Right ventricle myocardium inferior (tissue), 1 donor: Measurements from ENCODE around the gene TMEM126B. TPM values are rescaled to one million over a fixed set of nuclear protein-coding genes. Genes with fewer than 3 reads are reported as not detected.
"Not testable (repeated sequence)": the region's sequence is repeated elsewhere in the genome, so short reads cannot be mapped to it uniquely, and the experiment has no call there.

Source experiments
- ATAC-seq: fragments of 200-7000 bp; cut with Tn5 transposase; one replicate; pipeline ENCODE4 v1.9.1; 2020; ENCODE audit warnings: mild to moderate bottlenecking, moderate library complexity
- DNase-seq: peaks from one replicate; pipeline ENCODE4 v3.0.0; 2021; ENCODE audit errors: missing footprints
- intact Hi-C: fragments of 100-400 bp; cut with DNase I; formaldehyde crosslinking; loops from one replicate; pipeline ENCODE4 v1.11.0; 2022
- long read RNA-seq: library from polyadenylated mRNA; unstranded; transcript quantifications from one replicate; pipeline ENCODE4 v2.0.0, GENCODE V29; 2021
- total RNA-seq: library from RNA; stranded (reverse); fragmentation: NEBNext Ultra II Directional; extraction: Animal tissue kit (Norgen Biotek cat#: 25700); gene quantifications from one replicate; pipeline ENCODE4 v1.2.1, GENCODE V29; 2021
- donor health status: DM: no; HTN: yes; CAD: no; lungs with severe emphysema.

Gene TMEM126B
- 64.3 TPM for total RNA-seq
- long read RNA-seq, transcript TMEM126B-202 (6 exons, 1,210 nt) = major isoform, 5 of 11 reads
- long read RNA-seq, partial matches to known transcripts = 1 of 11 reads
- long read RNA-seq, other reads (novel, unspliced or antisense) = 1 of 11 reads

- ATAC-seq = peak; percentile 100
- intact Hi-C loops = loop anchor here (2.0 kb wide), 1 partner anchor 19 kb away; the partner anchor contains the start of gene TMEM126A
These were observed at the start of gene TMEM126B for GRCh38 chr11:85627998-85628770. TMEM126B (plus strand) TSS chr11:85628593; CDS start chr11:85628608, 15 bp downstream.

GRCh38 chr11:85582111-85582510, 46.3 kb upstream of the TMEM126B start:
- DNase-seq (no peak), ATAC-seq (no peak)
- intact Hi-C loops = no loop called here

More at GRCh38 chr11:85627998-85628770, at the start of gene TMEM126B:
- DNase-seq = peak; percentile 99

DNA sequence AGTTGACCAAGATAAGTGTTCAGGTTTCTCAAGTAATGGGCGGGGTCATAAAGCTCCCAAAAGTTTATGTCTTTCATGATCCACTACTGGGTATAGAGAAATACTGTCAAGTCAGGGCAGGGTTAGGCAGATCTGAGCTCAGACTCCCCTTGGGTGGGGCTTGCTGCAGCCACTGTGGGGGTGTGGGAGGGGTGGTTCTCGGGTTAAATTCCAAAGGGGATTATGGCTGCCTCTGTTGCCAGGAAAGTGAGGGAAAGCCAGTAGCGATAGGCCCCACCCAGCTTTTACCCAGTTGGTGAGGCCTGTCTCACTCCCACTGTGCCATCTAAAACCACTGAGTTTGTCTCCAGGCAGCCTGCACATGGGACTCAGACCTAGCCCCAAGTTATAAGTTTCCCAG, 39.0 kb upstream of the TMEM126B start:
- intact Hi-C loops = no loop called here
- ATAC-seq = no peak
- DNase-seq = no peak

- intact Hi-C loops = loop anchor here (2.0 kb wide), 1 partner anchor 126 kb away; no protein-coding TSS in a partner anchor
- no peak for ATAC-seq
- no peak for DNase-seq
These were observed 37.4 kb upstream of the TMEM126B start for GRCh38 chr11:85590848-85591483.

DNA sequence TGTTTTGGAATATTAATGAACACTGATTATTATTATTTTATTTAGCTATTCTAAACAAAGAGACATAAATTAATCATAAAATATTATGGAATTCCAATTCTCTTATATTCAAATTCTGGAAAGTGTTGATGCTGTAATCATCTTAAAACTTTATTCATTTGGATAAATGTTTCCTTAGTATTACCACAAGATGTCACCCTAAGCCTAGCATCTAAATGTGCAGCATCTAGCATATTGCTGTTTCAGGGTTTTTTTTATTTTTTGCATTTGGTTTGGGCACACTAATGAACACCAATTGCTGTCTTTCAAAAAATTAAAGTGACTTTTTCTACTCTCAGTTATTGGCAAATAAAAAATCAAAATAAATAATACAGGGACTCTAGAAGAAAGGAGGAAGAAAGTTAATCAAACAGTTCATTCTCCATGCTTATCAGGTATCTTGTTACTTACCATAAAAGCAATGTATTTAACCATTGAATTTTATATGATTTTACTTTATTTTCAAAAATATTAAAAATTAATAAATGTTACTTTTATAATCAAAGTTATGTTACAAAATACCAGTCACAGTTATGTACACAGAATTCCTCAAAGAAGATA, 33.0 kb upstream of the TMEM126B start:
- ATAC-seq (peak; percentile 54), DNase-seq (no peak)
- intact Hi-C loops = loop anchor here (2.0 to 5.0 kb wide), 2 partner anchors 69 to 232 kb away; partner anchors contain the start of gene CREBZF

DNA sequence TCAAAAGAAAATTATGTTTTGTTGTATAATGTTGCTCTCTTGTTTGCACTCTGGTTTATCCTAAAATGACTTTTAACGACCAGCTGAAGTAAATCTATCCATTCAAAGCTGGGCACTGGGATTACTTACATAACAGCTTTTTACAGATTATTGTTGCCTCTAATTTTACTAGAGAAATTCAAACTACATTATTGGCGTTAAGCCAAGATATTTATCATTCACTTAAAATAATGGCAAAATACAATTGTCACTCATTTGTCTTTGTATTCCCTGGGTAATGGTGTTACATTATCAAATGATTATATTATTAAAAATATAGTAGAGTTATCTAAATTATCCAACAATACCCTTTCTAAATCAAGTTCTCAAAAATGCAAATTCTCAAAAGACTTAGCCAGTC, 31.5 kb upstream of the TMEM126B start:
- ATAC-seq (no peak), DNase-seq (no peak)
- intact Hi-C loops = loop anchor here (5.0 kb wide), 1 partner anchor 230 kb away; no protein-coding TSS in a partner anchor

DNA sequence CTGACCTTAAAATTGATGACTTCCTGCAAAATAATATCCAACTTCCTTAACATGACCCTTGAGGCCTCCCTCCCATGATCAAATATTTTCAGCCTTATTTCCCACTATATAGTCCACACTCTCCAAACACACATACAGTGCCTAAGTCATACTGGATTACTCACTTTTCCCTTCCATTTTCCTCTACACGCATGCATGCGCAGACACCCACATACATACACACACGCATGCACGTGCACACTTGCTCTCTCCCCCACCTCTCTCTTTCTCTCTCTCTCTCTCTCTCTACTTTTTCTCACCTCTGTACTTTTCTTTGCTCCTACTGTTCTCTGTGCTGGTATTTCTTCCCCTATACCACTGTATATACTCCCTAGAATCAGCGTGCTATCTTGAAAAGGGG, 29.3 kb upstream of the TMEM126B start:
- DNase-seq (no peak), ATAC-seq (no peak)
- intact Hi-C loops = loop anchor here (5.0 kb wide), 1 partner anchor 228 kb away; no protein-coding TSS in a partner anchor

- DNase-seq (no peak), ATAC-seq (no peak)
- intact Hi-C loops = no loop called here
These were observed 25.7 kb upstream of the TMEM126B start for GRCh38 chr11:85602526-85603213.

- intact Hi-C loops = no loop called here
- ATAC-seq (no peak), DNase-seq (no peak)
These were observed 25.2 kb upstream of the TMEM126B start for GRCh38 chr11:85603220-85603619.

DNA sequence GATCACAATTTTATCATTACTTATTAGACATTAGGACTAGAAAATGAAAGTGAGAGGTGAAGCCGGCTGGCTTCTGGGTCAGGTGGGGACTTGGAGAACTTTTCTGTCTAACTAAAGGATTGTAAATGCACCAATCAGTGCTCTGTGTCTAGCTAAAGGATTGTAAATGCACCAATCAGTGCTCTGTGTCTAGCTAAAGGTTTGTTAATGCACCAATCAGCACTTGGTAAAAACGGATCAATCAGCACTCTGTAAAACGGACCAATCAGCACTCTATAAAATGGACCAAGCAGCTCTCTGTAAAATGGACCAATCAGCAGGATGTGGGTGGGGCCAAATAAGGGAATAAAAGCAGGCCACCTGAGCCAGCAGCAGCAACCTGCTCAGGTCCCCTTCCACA, 22.2 kb upstream of the TMEM126B start:
- intact Hi-C loops, DNase-seq, ATAC-seq: not testable (repeated sequence)

- ATAC-seq = not testable (repeated sequence)
These were observed 19.8 kb upstream of the TMEM126B start for GRCh38 chr11:85608621-85609020.

DNA sequence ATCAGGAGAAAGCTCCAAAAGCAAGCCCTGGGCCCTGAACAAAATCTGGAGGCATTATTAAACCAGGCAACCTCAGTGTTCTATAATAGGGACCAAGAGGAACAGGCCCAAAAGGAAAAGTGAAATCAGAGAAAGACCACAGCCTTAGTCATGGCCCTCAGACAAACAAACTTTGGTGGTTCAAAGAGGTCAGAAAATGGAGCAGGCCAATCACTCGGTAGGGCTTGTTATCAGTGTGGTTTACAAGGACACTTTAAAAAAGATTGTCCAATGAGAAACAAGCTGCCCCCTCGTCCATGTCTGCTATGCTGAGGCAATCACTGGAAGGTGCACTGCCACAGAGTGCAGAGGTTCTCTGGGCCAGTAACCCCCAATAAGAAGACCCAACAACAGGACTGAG, 19.1 kb upstream of the TMEM126B start:
- ATAC-seq, DNase-seq: not testable (repeated sequence)

More at GRCh38 chr11:85608621-85609020, 19.8 kb upstream of the TMEM126B start:
- DNase-seq, intact Hi-C loops: not testable (repeated sequence)

GRCh38 chr11:85611643-85612042, 16.8 kb upstream of the TMEM126B start:
- DNase-seq, intact Hi-C loops, ATAC-seq: not testable (repeated sequence)

More for the DNA sequence above, 19.1 kb upstream of the TMEM126B start:
- intact Hi-C loops = not testable (repeated sequence)

- DNase-seq (no peak), ATAC-seq (no peak)
- intact Hi-C loops = no loop called here
These were observed 8.9 kb upstream of the TMEM126B start for GRCh38 chr11:85619499-85619898.

- intact Hi-C loops = no loop called here
- ATAC-seq (no peak), DNase-seq (no peak)
These were observed 8.1 kb upstream of the TMEM126B start for GRCh38 chr11:85620256-85620655.

GRCh38 chr11:85626496-85626895, 1.9 kb upstream of the TMEM126B start:
- intact Hi-C loops = no loop called here
- no peak for ATAC-seq
- no peak for DNase-seq

DNA sequence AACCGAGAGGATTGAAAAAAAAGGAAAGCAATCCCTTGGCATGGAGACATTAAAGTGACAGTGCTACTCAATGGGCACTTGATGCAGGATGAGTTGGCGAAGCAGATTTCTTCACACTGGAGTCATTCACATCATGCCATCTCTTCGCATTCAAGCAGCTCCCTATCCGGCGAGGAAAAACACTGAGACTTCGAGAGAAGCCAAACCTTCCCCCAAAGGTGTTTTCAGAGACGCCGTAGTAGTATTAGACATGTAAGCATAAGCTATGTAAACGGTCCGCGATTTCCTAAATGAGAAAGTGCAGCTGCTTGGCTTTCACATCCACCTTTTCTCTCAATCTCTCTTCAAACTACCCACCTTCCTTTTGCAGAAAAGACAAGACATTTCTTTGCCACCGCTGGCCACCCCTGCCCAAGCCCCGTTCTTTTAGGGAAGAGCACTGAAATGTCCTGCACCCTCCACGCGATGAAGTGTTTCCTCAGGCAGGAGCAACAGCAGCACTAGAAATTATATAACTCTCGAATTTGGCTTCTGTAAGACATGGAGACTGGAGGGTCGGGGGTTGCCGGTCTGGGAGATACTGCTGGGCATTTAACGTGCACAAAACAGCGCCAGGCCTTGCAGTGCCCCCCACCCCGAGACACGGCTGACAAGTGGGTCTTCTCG, 928 bp upstream of the TMEM126B start, which contains the start of gene DLG2:
TSS of gene DLG2 (minus strand) at position 13 of the 666 bp plus-strand sequence.
- intact Hi-C loops = no loop called here
- DNase-seq (no peak), ATAC-seq (peak; percentile 30)
